OCI-LY1 (cell line): ENCODE measurements around the gene SOBP.

Experiments used
- H2AFZ ChIP-seq: fragments of 200-600 bp; sonication (generic), shearing (Covaris generic); 2 replicates; pipeline ENCODE4 v1.6.0; 2014; ENCODE audit warnings: antibody characterized with exemption, mild to moderate bottlenecking, low read length
- H3F3A ChIP-seq: fragments of 200-600 bp; sonication (generic), shearing (Covaris generic); 2 replicates; pipeline ENCODE4 v1.6.0; 2014; ENCODE audit warnings: mild to moderate bottlenecking, antibody characterized with exemption, low read length, moderate library complexity; ENCODE audit not compliant: insufficient read depth
- H3K27ac ChIP-seq: fragments of 200-600 bp; sonication (generic); 2 replicates; pipeline ENCODE4 v1.5.1; 2014; ENCODE audit warnings: low read length, mixed run types, mild to moderate bottlenecking, low read depth; ENCODE audit not compliant: poor library complexity, severe bottlenecking
- H3K27me3 ChIP-seq: fragments of 200-600 bp; sonication (generic); 2 replicates; pipeline ENCODE4 v1.6.0; 2014; ENCODE audit warnings: antibody characterized with exemption, mild to moderate bottlenecking, low read length, moderate library complexity; ENCODE audit not compliant: insufficient read depth
- H3K36me3 ChIP-seq: fragments of 200-600 bp; sonication (generic); 2 replicates; pipeline ENCODE4 v1.6.1; 2014; ENCODE audit warnings: mild to moderate bottlenecking, antibody characterized with exemption, low read length, moderate library complexity, mixed read lengths; ENCODE audit not compliant: insufficient read depth
- H3K4me1 ChIP-seq: fragments of 200-600 bp; sonication (generic); 2 replicates; pipeline ENCODE4 v1.5.1; 2014; ENCODE audit warnings: mild to moderate bottlenecking, low read length, moderate library complexity; ENCODE audit not compliant: insufficient read depth, severe bottlenecking
- H3K4me2 ChIP-seq: fragments of 200-600 bp; sonication (generic), shearing (Covaris generic); 2 replicates; pipeline ENCODE4 v1.6.1; 2014; ENCODE audit warnings: low read length
- H3K4me3 ChIP-seq: fragments of 200-600 bp; sonication (generic); 2 replicates; pipeline ENCODE4 v1.5.1; 2014; ENCODE audit warnings: low read length, low read depth, mild to moderate bottlenecking, mixed read lengths; ENCODE audit not compliant: poor library complexity, severe bottlenecking
- H3K79me2 ChIP-seq: fragments of 200-600 bp; shearing (Covaris generic); 2 replicates; pipeline ENCODE4 v1.6.1; 2016; ENCODE audit warnings: mixed run types, low read length, mixed read lengths; ENCODE audit not compliant: insufficient read depth
- H3K9ac ChIP-seq: fragments of 200-600 bp; sonication (generic), shearing (Covaris generic); 2 replicates; pipeline ENCODE4 v1.6.1; 2014; ENCODE audit warnings: mild to moderate bottlenecking, low read length, mixed read lengths
- H3K9me2 ChIP-seq: fragments of 200-600 bp; sonication (generic), shearing (Covaris generic); 2 replicates; pipeline ENCODE4 v1.6.1; 2014; ENCODE audit warnings: low read depth, mild to moderate bottlenecking, low read length, mixed read lengths
- H3K9me3 ChIP-seq: fragments of 200-600 bp; shearing (Covaris generic); 2 replicates; pipeline ENCODE4 v1.6.1; 2014; ENCODE audit warnings: low read length, mixed read lengths
- H4K20me1 ChIP-seq: fragments of 200-600 bp; sonication (generic), shearing (Covaris generic); 2 replicates; pipeline ENCODE4 v1.6.0; 2016; ENCODE audit warnings: mild to moderate bottlenecking, low read length; ENCODE audit not compliant: insufficient read depth
- EZH2 ChIP-seq: fragments of 200-600 bp; sonication (generic), shearing (Covaris generic); IDR thresholded peaks from 2 replicates; pipeline ENCODE4 v1.8.0; 2017; ENCODE audit warnings: borderline replicate concordance, mixed run types, mild to moderate bottlenecking, antibody characterized with exemption, low read length, moderate library complexity, mixed read lengths
- TF ChIP-seq, protein P1 (sequence below): fragments of 200-600 bp; sonication (generic), shearing (Covaris generic); IDR thresholded peaks from 2 replicates; pipeline ENCODE4 v1.5.1; 2017; ENCODE audit warnings: mild to moderate bottlenecking, antibody characterized with exemption, low read length, moderate library complexity, mixed read lengths

The SOBP gene

DNA sequence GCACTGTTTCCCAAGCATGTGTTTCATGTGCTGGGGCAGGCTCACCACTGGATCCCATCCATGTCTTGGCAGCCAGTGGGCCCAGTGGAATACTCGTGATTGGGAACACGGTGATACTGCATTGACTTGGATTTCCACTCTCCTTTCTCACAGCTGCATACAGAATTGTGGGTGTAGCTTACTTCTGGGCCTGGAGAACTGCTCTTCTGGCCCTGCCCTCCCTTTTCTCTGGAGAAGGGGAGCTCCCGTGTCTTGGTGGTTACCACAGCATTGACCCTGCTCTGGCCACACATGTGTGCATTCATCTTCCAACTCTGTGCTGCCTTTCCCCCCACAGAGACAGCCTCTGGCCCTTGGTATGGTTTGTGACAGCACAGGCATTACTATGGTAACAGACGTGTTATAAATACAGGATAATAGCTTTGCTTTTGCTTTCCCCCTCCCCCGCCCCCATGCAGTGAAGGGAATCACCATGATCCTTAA, 21.6 kb downstream of the SOBP start:
- H2AFZ ChIP-seq: no peak overlapping the region
- H3K4me2 ChIP-seq: no peak overlapping the region
- H3K4me3 ChIP-seq: no peak overlapping the region
- no peak overlapping the region for H3K27ac ChIP-seq
- H4K20me1 ChIP-seq: no peaks in the 10 kb centered on the region
- no peaks in the 10 kb centered on the region for H3K79me2 ChIP-seq
- peaks cover 5% of the 10 kb centered on the region; the same call in 1 of the 2 replicates for H3K9me3 ChIP-seq
- H3K9me2 ChIP-seq: no peaks in the 10 kb centered on the region
- TF ChIP-seq EZH2: no peak
- TF ChIP-seq, protein P1, sequence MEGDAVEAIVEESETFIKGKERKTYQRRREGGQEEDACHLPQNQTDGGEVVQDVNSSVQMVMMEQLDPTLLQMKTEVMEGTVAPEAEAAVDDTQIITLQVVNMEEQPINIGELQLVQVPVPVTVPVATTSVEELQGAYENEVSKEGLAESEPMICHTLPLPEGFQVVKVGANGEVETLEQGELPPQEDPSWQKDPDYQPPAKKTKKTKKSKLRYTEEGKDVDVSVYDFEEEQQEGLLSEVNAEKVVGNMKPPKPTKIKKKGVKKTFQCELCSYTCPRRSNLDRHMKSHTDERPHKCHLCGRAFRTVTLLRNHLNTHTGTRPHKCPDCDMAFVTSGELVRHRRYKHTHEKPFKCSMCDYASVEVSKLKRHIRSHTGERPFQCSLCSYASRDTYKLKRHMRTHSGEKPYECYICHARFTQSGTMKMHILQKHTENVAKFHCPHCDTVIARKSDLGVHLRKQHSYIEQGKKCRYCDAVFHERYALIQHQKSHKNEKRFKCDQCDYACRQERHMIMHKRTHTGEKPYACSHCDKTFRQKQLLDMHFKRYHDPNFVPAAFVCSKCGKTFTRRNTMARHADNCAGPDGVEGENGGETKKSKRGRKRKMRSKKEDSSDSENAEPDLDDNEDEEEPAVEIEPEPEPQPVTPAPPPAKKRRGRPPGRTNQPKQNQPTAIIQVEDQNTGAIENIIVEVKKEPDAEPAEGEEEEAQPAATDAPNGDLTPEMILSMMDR: no peak
- H3K4me1 ChIP-seq: no peaks in the 10 kb centered on the region
- H3K27me3 ChIP-seq: no peaks in the 10 kb centered on the region
- no peak overlapping the region for H3K9ac ChIP-seq
- H3F3A ChIP-seq: no peaks in the 10 kb centered on the region
- H3K36me3 ChIP-seq: peaks cover 95% of the 10 kb centered on the region

DNA sequence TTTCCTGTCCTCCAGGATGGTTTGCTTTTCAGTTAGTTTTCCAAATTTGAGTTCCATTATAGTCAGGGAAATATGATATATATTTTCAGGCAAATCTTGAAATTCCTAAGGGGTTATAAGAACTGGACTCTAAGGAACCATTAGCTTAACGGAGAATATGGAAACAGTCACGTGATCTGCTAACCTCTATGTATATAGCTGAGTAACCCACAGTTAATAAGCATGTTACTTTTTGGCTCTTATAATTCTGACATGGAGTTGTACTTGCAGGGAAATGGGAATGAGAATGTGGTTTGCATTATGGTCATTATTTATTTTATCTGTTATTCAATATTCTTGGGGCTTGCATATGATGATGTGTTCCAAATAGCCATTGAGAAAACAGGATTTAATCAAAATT, 23.3 kb downstream of the SOBP start:
- no peaks in the 10 kb centered on the region for H3K79me2 ChIP-seq
- H3K27me3 ChIP-seq: no peaks in the 10 kb centered on the region
- no peak overlapping the region for H3K9ac ChIP-seq
- H4K20me1 ChIP-seq: no peaks in the 10 kb centered on the region
- no peaks in the 10 kb centered on the region for H3K4me1 ChIP-seq
- H3F3A ChIP-seq: no peaks in the 10 kb centered on the region
- H3K9me3 ChIP-seq: peaks cover 8% of the 10 kb centered on the region
- no peak overlapping the region for H2AFZ ChIP-seq
- no peaks in the 10 kb centered on the region for H3K9me2 ChIP-seq
- no peak for TF ChIP-seq EZH2
- TF ChIP-seq, protein P1: no peak
- H3K4me2 ChIP-seq: no peak overlapping the region
- no peak overlapping the region for H3K4me3 ChIP-seq
- H3K36me3 ChIP-seq: peaks cover 88% of the 10 kb centered on the region
- H3K27ac ChIP-seq: no peak overlapping the region

DNA sequence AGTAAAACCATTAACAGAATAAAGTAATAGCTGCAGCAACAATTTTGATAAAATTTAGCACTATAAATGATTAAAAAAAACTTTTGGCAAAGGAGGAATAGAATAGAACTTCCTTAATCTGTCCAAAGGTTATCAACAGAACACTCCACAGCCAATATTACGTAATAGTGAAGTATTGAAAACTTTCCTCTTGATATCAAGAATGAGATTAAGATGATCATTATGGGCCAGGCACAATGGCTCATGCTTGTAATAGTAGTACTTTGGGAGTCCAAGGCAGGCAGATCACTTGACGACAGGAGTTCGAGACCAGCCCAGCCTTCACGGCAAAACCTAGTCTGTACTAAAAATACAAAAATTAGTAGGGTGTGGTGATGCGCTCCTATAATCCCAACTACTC, 26.0 kb downstream of the SOBP start:
- no peak overlapping the region for H3K4me2 ChIP-seq
- TF ChIP-seq, protein P1: no peak
- TF ChIP-seq EZH2: no peak
- H3K9me3 ChIP-seq: peaks cover 8% of the 10 kb centered on the region

More for the DNA sequence above, 26.0 kb downstream of the SOBP start:
- H3K27ac ChIP-seq: no peak overlapping the region
- H3F3A ChIP-seq: no peaks in the 10 kb centered on the region
- peaks cover 78% of the 10 kb centered on the region for H3K36me3 ChIP-seq
- H4K20me1 ChIP-seq: no peaks in the 10 kb centered on the region
- H3K9ac ChIP-seq: no peak overlapping the region
- H2AFZ ChIP-seq: no peak overlapping the region
- no peaks in the 10 kb centered on the region for H3K27me3 ChIP-seq
- no peaks in the 10 kb centered on the region for H3K9me2 ChIP-seq
- H3K79me2 ChIP-seq: no peaks in the 10 kb centered on the region
- no peak overlapping the region for H3K4me3 ChIP-seq
- no peaks in the 10 kb centered on the region for H3K4me1 ChIP-seq
